CD14-positive monocyte (primary cell): ENCODE data around the gene RPS6KA2. TPM values are rescaled to one million over a fixed set of nuclear protein-coding genes. Genes with fewer than 3 reads are reported as not detected.

Experiments used
- DNase-seq, 3 donors: peaks; one replicate each; pipeline ENCODE4 v3.0.0-alpha.2; 2011 to 2022
- H2AFZ ChIP-seq: 2 replicates; pipeline ENCODE4 v1.6.0; 2012; ENCODE audit warnings: mild to moderate bottlenecking, low read depth, low read length, inconsistent platforms; ENCODE audit not compliant: insufficient read depth, poor library complexity, severe bottlenecking
- H3K27ac ChIP-seq, 2 donors: 1 replicate in 1 of 2; 2 replicates in 1 of 2; pipeline ENCODE4 v1.5.1; 2012 to 2013; ENCODE audit warnings: low read length in 2 of 2, control low read depth in 1 of 2, inconsistent platforms in 1 of 2, low read depth in 1 of 2, mild to moderate bottlenecking in 1 of 2
- H3K27me3 ChIP-seq, 2 donors: one replicate each; pipeline versions ENCODE4 v1.6.0 to v1.6.1; 2011 to 2013; ENCODE audit warnings: low read length in 2 of 2; ENCODE audit not compliant: control insufficient read depth in 2 of 2, insufficient read depth in 2 of 2
- H3K36me3 ChIP-seq, 2 donors: replicated peaks in 1 of 2; 1 replicate in 1 of 2; 2 replicates in 1 of 2; pipeline versions ENCODE4 v1.5.1 to v1.6.1; 2012 to 2013; ENCODE audit warnings: low read length in 2 of 2, control low read depth in 1 of 2, inconsistent platforms in 1 of 2, mild to moderate bottlenecking in 1 of 2; ENCODE audit not compliant: insufficient read depth in 2 of 2, control insufficient read depth in 1 of 2
- H3K4me1 ChIP-seq, 2 donors: 1 replicate in 1 of 2; 2 replicates in 1 of 2; pipeline versions ENCODE4 v1.5.1 to v1.6.1; 2012 to 2013; ENCODE audit warnings: low read length in 2 of 2, control low read depth in 1 of 2, inconsistent platforms in 1 of 2, mild to moderate bottlenecking in 1 of 2, moderate library complexity in 1 of 2; ENCODE audit not compliant: insufficient read depth in 2 of 2, control insufficient read depth in 1 of 2
- H3K4me2 ChIP-seq: replicated peaks from 2 replicates; pipeline ENCODE3; 2012; ENCODE audit warnings: low read length, moderate library complexity, mild to moderate bottlenecking; ENCODE audit not compliant: poor library complexity, severe bottlenecking; ENCODE audit errors: extremely low read depth
- H3K4me3 ChIP-seq, 3 experiments: fragments of 200-600 bp in 1 of 3; sonication (generic) in 1 of 3; replicated peaks in 1 of 3; 1 replicate in 2 of 3; 2 replicates in 1 of 3; pipeline ENCODE4 v1.5.1; 2011 to 2013; ENCODE audit warnings: low read length in 3 of 3, mild to moderate bottlenecking in 3 of 3, control low read depth in 2 of 3, low read depth in 2 of 3, inconsistent platforms in 1 of 3, moderate library complexity in 1 of 3
- H3K79me2 ChIP-seq: 2 replicates; pipeline ENCODE4 v1.6.0; 2012; ENCODE audit warnings: mild to moderate bottlenecking, control low read depth, inconsistent platforms, low read length, moderate library complexity; ENCODE audit not compliant: insufficient read depth
- H3K9ac ChIP-seq: 2 replicates; pipeline ENCODE4 v1.6.0; 2017; ENCODE audit warnings: low read length, mild to moderate bottlenecking; ENCODE audit not compliant: insufficient read depth, poor library complexity, severe bottlenecking
- H3K9me3 ChIP-seq, 2 donors: replicated peaks in 1 of 2; 1 replicate in 1 of 2; 2 replicates in 1 of 2; pipeline versions ENCODE4 v1.5.1 to v1.6.1; 2012 to 2013; ENCODE audit warnings: low read length in 2 of 2, control low read depth in 1 of 2; ENCODE audit not compliant: control insufficient read depth in 1 of 2, insufficient read depth in 1 of 2
- H4K20me1 ChIP-seq: 2 replicates; pipeline ENCODE4 v1.6.0; 2012; ENCODE audit warnings: mild to moderate bottlenecking, low read length, control low read depth, moderate library complexity; ENCODE audit not compliant: insufficient read depth
- H3K27ac Mint-ChIP-seq, 7 donors: one replicate each; pipeline ENCODE4 v1.8.0; 2020; ENCODE audit warnings: mild to moderate bottlenecking in 7 of 7, mixed read lengths in 7 of 7, moderate library complexity in 6 of 7, inconsistent platforms in 2 of 7
- H3K27me3 Mint-ChIP-seq, 3 donors: one replicate each; pipeline ENCODE4 v1.8.0; 2021 to 2022; ENCODE audit warnings: low read depth in 3 of 3, mild to moderate bottlenecking in 3 of 3, mixed read lengths in 3 of 3, moderate library complexity in 3 of 3, inconsistent platforms in 1 of 3
- H3K36me3 Mint-ChIP-seq, 2 donors: one replicate each; pipeline ENCODE4 v1.8.0; 2020; ENCODE audit warnings: mixed read lengths in 2 of 2, inconsistent platforms in 1 of 2, mild to moderate bottlenecking in 1 of 2
- H3K4me1 Mint-ChIP-seq: one replicate; pipeline ENCODE4 v1.8.0; 2020; ENCODE audit warnings: mild to moderate bottlenecking, mixed read lengths
- H3K4me3 Mint-ChIP-seq, 2 donors: one replicate each; pipeline ENCODE4 v1.8.0; 2020; ENCODE audit warnings: mild to moderate bottlenecking in 2 of 2, mixed read lengths in 2 of 2, moderate library complexity in 1 of 2
- H3K9me3 Mint-ChIP-seq, 7 donors: one replicate each; pipeline ENCODE4 v1.8.0; 2020 to 2022; ENCODE audit warnings: mixed read lengths in 7 of 7, mild to moderate bottlenecking in 6 of 7, moderate library complexity in 6 of 7, inconsistent platforms in 2 of 7
- CTCF ChIP-seq: fragments of 200-600 bp; IDR thresholded peaks from one replicate; pipeline ENCODE4 v1.8.0; 2022; ENCODE audit warnings: antibody characterized with exemption, mild to moderate bottlenecking
- WGBS: methylation state at CpG from one replicate; pipeline ENCODE4 v1.1.5; 2013; ENCODE audit warnings: missing lambda C conversion rate; ENCODE audit not compliant: insufficient coverage; 5-methylcytosine and 5-hydroxymethylcytosine counted together
- intact Hi-C, 2 donors: fragments of 100-400 bp; cut with micrococcal nuclease; formaldehyde crosslinking; loops; one replicate each; pipeline versions ENCODE4 v1.15.0 to v1.15.1; 2023
- polyA plus RNA-seq, 3 donors: library from polyadenylated mRNA; depleted of rRNA in 1 of 3; unstranded in 2 of 3; stranded (reverse) in 1 of 3; fragments of 300-500 nt in 2 of 3; fragments of >200 nt in 1 of 3; fragmentation: Illumina TruSeq in 2 of 3; gene quantifications; 1 replicate in 2 of 3; 2 replicates in 1 of 3; pipeline ENCODE4 v1.2.3, GENCODE V29; 2012 to 2021

The RPS6KA2 gene
- polyA plus RNA-seq, 3 donors: 1.4 to 3.1 (median 1.9) TPM

GRCh38 chr6:166488701-166489100, 138.3 kb downstream of the RPS6KA2 start:
- DNase-seq: no peak
- intact Hi-C loops: no loop called here
- TF ChIP-seq CTCF: no peak
- Histone ChIP-seq H3K4me2 (peak overlapping the region; percentile 58), H2AFZ (peak overlapping the region; percentile 71), H3K9me3 (peaks cover 0 to 12% of the 10 kb centered on the region in 2 donors), H3K4me3 (peak overlapping the region in 1 of 3 experiments; percentile 69), H3K9ac (no peak overlapping the region), H4K20me1 (no peaks in the 10 kb centered on the region), H3K36me3 (no peaks in the 10 kb centered on the region), H3K4me1 (peaks cover 6 to 11% of the 10 kb centered on the region in 2 donors), H3K27ac (peak overlapping the region; percentile 2 to 82), H3K79me2 (no peaks in the 10 kb centered on the region), H3K27me3 (no peaks in the 10 kb centered on the region)
- whole genome bisulfite sequencing: 99% methylated on average over 11 of the region's 13 CpGs
- Mint-ChIP-seq H3K9me3 (peaks cover 5 to 22% (median 12%) of the 10 kb centered on the region in 7 donors), H3K4me3 (peak overlapping the region in 1 of 2 donors; percentile 91), H3K36me3 (peaks cover 3 to 9% of the 10 kb centered on the region in 2 donors), H3K27ac (peak overlapping the region; percentile 30 to 94 (median 91)), H3K4me1 (peaks cover 15% of the 10 kb centered on the region), H3K27me3 (peaks cover under 1 to 5% (median 2%) of the 10 kb centered on the region in 3 donors)

GRCh38 chr6:166488076-166488685, 138.9 kb downstream of the RPS6KA2 start:
- peak overlapping the region; percentile 88 to 94 (median 92) for H3K27ac Mint-ChIP-seq
- WGBS: 6% methylated on average over 5 of the region's 15 CpGs
- Histone ChIP-seq H3K4me3 (peak overlapping the region; percentile 18 to 69 (median 32)), H3K4me1 (peaks cover 6 to 11% of the 10 kb centered on the region in 2 donors), H3K36me3 (no peaks in the 10 kb centered on the region), H3K27ac (peak overlapping the region; percentile 48 to 82), H3K4me2 (peak overlapping the region; percentile 58), H4K20me1 (no peaks in the 10 kb centered on the region), H3K79me2 (no peaks in the 10 kb centered on the region), H3K9me3 (peaks cover 0 to 12% of the 10 kb centered on the region in 2 donors), H3K27me3 (no peaks in the 10 kb centered on the region), H3K9ac (no peak overlapping the region), H2AFZ (peak overlapping the region; percentile 71)
- H3K9me3 Mint-ChIP-seq: peaks cover 5 to 22% (median 12%) of the 10 kb centered on the region in 7 donors
- H3K4me1 Mint-ChIP-seq: peaks cover 15% of the 10 kb centered on the region
- DNase-seq: peak; percentile 75 to 88 (median 83)
- H3K27me3 Mint-ChIP-seq: peaks cover 2 to 5% (median 2%) of the 10 kb centered on the region in 3 donors
- TF ChIP-seq CTCF: no peak
- H3K36me3 Mint-ChIP-seq: peaks cover 3 to 9% of the 10 kb centered on the region in 2 donors
- intact Hi-C loops: no loop called here
- peak overlapping the region; percentile 81 to 91 for H3K4me3 Mint-ChIP-seq
